Trophoblast cell (in vitro differentiated cells and primary cell): ENCODE measurements around the gene FBXL17.

Experiments
- DNase-seq, 2 donors: peaks; one replicate each; pipeline ENCODE4 v3.0.0-alpha.2; 2016
- H2AFZ ChIP-seq: 2 replicates; pipeline ENCODE4 v1.6.1; 2013; ENCODE audit warnings: low read length, moderate library complexity, mild to moderate bottlenecking; ENCODE audit not compliant: insufficient read depth, poor library complexity
- H2AK5ac ChIP-seq: 2 replicates; pipeline ENCODE4 v1.6.1; 2013; ENCODE audit warnings: mild to moderate bottlenecking, low read length
- H2BK120ac ChIP-seq: 2 replicates; pipeline ENCODE4 v1.6.1; 2013; ENCODE audit warnings: low read length, mild to moderate bottlenecking, moderate library complexity; ENCODE audit not compliant: insufficient read depth, poor library complexity
- H2BK12ac ChIP-seq: 2 replicates; pipeline ENCODE4 v1.6.1; 2013; ENCODE audit warnings: mild to moderate bottlenecking, low read length, moderate library complexity
- H2BK5ac ChIP-seq: 2 replicates; pipeline ENCODE4 v1.6.1; 2013; ENCODE audit warnings: low read length, low read depth, moderate library complexity, mild to moderate bottlenecking; ENCODE audit not compliant: poor library complexity
- H3K14ac ChIP-seq: 2 replicates; pipeline ENCODE4 v1.6.1; 2013; ENCODE audit warnings: mild to moderate bottlenecking, low read length
- H3K18ac ChIP-seq: 2 replicates; pipeline ENCODE4 v1.6.1; 2013; ENCODE audit warnings: mild to moderate bottlenecking, low read length
- H3K23ac ChIP-seq: 2 replicates; pipeline ENCODE4 v1.6.1; 2013; ENCODE audit warnings: low read length
- H3K27ac ChIP-seq: 2 replicates; pipeline ENCODE4 v1.5.1; 2013; ENCODE audit warnings: low read depth, mild to moderate bottlenecking, inconsistent platforms, low read length, moderate library complexity
- H3K27me3 ChIP-seq: 2 replicates; pipeline ENCODE4 v1.6.1; 2013; ENCODE audit warnings: inconsistent platforms, mild to moderate bottlenecking, low read length, moderate library complexity; ENCODE audit not compliant: insufficient read depth
- H3K36me3 ChIP-seq, 2 experiments: 1 replicate in 1 of 2; 2 replicates in 1 of 2; pipeline ENCODE4 v1.6.1; 2013; ENCODE audit warnings: low read length in 2 of 2, mild to moderate bottlenecking in 2 of 2, moderate library complexity in 1 of 2; ENCODE audit not compliant: insufficient read depth in 2 of 2, control insufficient read depth in 1 of 2
- H3K4ac ChIP-seq: 2 replicates; pipeline ENCODE4 v1.6.1; 2013; ENCODE audit warnings: low read depth, mild to moderate bottlenecking, low read length, moderate library complexity
- H3K4me1 ChIP-seq, 2 experiments: 1 replicate in 1 of 2; 2 replicates in 1 of 2; pipeline ENCODE4 v1.6.1; 2013; ENCODE audit warnings: low read length in 2 of 2, mild to moderate bottlenecking in 2 of 2, moderate library complexity in 1 of 2; ENCODE audit not compliant: insufficient read depth in 2 of 2, control insufficient read depth in 1 of 2
- H3K4me2 ChIP-seq: 2 replicates; pipeline ENCODE4 v1.6.1; 2013; ENCODE audit warnings: inconsistent platforms, mild to moderate bottlenecking, low read length, moderate library complexity
- H3K4me3 ChIP-seq: 2 replicates; pipeline ENCODE4 v1.5.1; 2013; ENCODE audit warnings: mild to moderate bottlenecking, low read depth, low read length, inconsistent platforms
- H3K79me1 ChIP-seq: one replicate; pipeline ENCODE4 v1.6.1; 2013; ENCODE audit warnings: low read length
- H3K79me2 ChIP-seq: 2 replicates; pipeline ENCODE4 v1.6.1; 2013; ENCODE audit warnings: low read length, mild to moderate bottlenecking; ENCODE audit not compliant: control insufficient read depth, insufficient read depth, poor library complexity
- H3K9ac ChIP-seq: 2 replicates; pipeline ENCODE4 v1.6.1; 2013; ENCODE audit warnings: mild to moderate bottlenecking, low read length
- H3K9me3 ChIP-seq: 2 replicates; pipeline ENCODE4 v1.6.1; 2013; ENCODE audit warnings: low read depth, mild to moderate bottlenecking, control low read depth, inconsistent platforms, low read length; ENCODE audit not compliant: insufficient read depth
- H4K12ac ChIP-seq: 2 replicates; pipeline ENCODE4 v1.6.1; 2013; ENCODE audit warnings: low read depth, mild to moderate bottlenecking, low read length, moderate library complexity
- H4K8ac ChIP-seq: 2 replicates; pipeline ENCODE4 v1.6.1; 2013; ENCODE audit warnings: low read depth, mild to moderate bottlenecking, low read length, moderate library complexity
- H4K91ac ChIP-seq: one replicate; pipeline ENCODE4 v1.6.1; 2013; ENCODE audit warnings: low read depth, mild to moderate bottlenecking, low read length, moderate library complexity
- WGBS: extraction: QIAGEN DNeasy Blood & Tissue Kit; methylation state at CpG from one replicate; pipeline ENCODE4 v1.1.7; 2013; ENCODE audit warnings: missing lambda C conversion rate; ENCODE audit not compliant: insufficient read length, insufficient coverage; ENCODE audit errors: extremely low coverage; 5-methylcytosine and 5-hydroxymethylcytosine counted together

The FBXL17 gene

GRCh38 chr5:107951309-107951708 is 430.6 kb downstream of the FBXL17 start:
- no peak overlapping the region for H3K9ac ChIP-seq
- no peak overlapping the region for H2AK5ac ChIP-seq
- H2BK12ac ChIP-seq = no peak overlapping the region
- no peak overlapping the region for H3K4me3 ChIP-seq
- no peaks in the 10 kb centered on the region for H3K9me3 ChIP-seq
- no peak overlapping the region for H2BK120ac ChIP-seq
- WGBS = no CpG with 5 or more reads among the region's 3 CpGs
- H3K27me3 ChIP-seq = no peaks in the 10 kb centered on the region
- H4K91ac ChIP-seq = no peak overlapping the region
- DNase-seq = no peak
- no peak overlapping the region for H3K4me2 ChIP-seq
- no peaks in the 10 kb centered on the region for H3K79me1 ChIP-seq
- no peaks in the 10 kb centered on the region for H3K36me3 ChIP-seq
- H3K4me1 ChIP-seq = peaks cover 2 to 7% of the 10 kb centered on the region in 2 experiments
- H3K27ac ChIP-seq = no peak overlapping the region
- no peak overlapping the region for H3K4ac ChIP-seq
- no peak overlapping the region for H4K12ac ChIP-seq
- no peak overlapping the region for H2BK5ac ChIP-seq
- no peak overlapping the region for H2AFZ ChIP-seq
- H3K79me2 ChIP-seq = no peaks in the 10 kb centered on the region
- no peak overlapping the region for H4K8ac ChIP-seq
- no peak overlapping the region for H3K23ac ChIP-seq
- no peak overlapping the region for H3K18ac ChIP-seq
- no peak overlapping the region for H3K14ac ChIP-seq

GRCh38 chr5:107950776-107951175 is 431.1 kb downstream of the FBXL17 start:
- Histone ChIP-seq H2AFZ (no peak overlapping the region), H4K12ac (no peak overlapping the region), H2AK5ac (no peak overlapping the region), H3K4me2 (no peak overlapping the region), H3K79me2 (no peaks in the 10 kb centered on the region), H2BK12ac (no peak overlapping the region), H3K4ac (no peak overlapping the region), H3K79me1 (no peaks in the 10 kb centered on the region), H3K27ac (no peak overlapping the region), H3K23ac (no peak overlapping the region), H3K4me1 (peaks cover 2 to 7% of the 10 kb centered on the region in 2 experiments), H2BK120ac (no peak overlapping the region), H3K9ac (no peak overlapping the region), H2BK5ac (no peak overlapping the region), H3K18ac (no peak overlapping the region), H3K27me3 (no peaks in the 10 kb centered on the region), H3K9me3 (no peaks in the 10 kb centered on the region), H3K14ac (no peak overlapping the region), H4K8ac (no peak overlapping the region), H3K4me3 (no peak overlapping the region), H4K91ac (no peak overlapping the region), H3K36me3 (no peaks in the 10 kb centered on the region)
- no peak for DNase-seq
- WGBS = no CpG with 5 or more reads among the region's 5 CpGs

- Histone ChIP-seq H2BK5ac (no peak overlapping the region), H3K4me3 (no peak overlapping the region), H3K4me1 (peaks cover 2 to 7% of the 10 kb centered on the region in 2 experiments), H3K27me3 (no peaks in the 10 kb centered on the region), H2BK12ac (no peak overlapping the region), H4K8ac (no peak overlapping the region), H4K12ac (no peak overlapping the region), H2BK120ac (no peak overlapping the region), H3K14ac (no peak overlapping the region), H3K23ac (peak overlapping the region; percentile 49), H4K91ac (no peak overlapping the region), H3K79me1 (no peaks in the 10 kb centered on the region), H3K27ac (no peak overlapping the region), H3K79me2 (no peaks in the 10 kb centered on the region), H3K36me3 (no peaks in the 10 kb centered on the region), H3K4me2 (no peak overlapping the region), H2AFZ (no peak overlapping the region), H2AK5ac (no peak overlapping the region), H3K9me3 (no peaks in the 10 kb centered on the region), H3K18ac (no peak overlapping the region), H3K9ac (no peak overlapping the region), H3K4ac (no peak overlapping the region)
- no peak for DNase-seq
- no CpG with 5 or more reads among the region's 6 CpGs for WGBS
Measured at GRCh38 chr5:107949688-107950341, 432.1 kb downstream of the FBXL17 start.

- Histone ChIP-seq H3K14ac (no peak overlapping the region), H3K4ac (no peak overlapping the region), H3K4me1 (peaks cover 2 to 7% of the 10 kb centered on the region in 2 experiments), H3K79me1 (no peaks in the 10 kb centered on the region), H4K91ac (no peak overlapping the region), H2BK12ac (no peak overlapping the region), H3K79me2 (no peaks in the 10 kb centered on the region), H3K4me3 (no peak overlapping the region), H3K27me3 (no peaks in the 10 kb centered on the region), H2BK5ac (no peak overlapping the region), H3K9me3 (no peaks in the 10 kb centered on the region), H3K18ac (no peak overlapping the region), H2BK120ac (no peak overlapping the region), H2AFZ (no peak overlapping the region), H4K12ac (no peak overlapping the region), H3K27ac (no peak overlapping the region), H3K9ac (no peak overlapping the region), H3K36me3 (no peaks in the 10 kb centered on the region), H2AK5ac (no peak overlapping the region), H4K8ac (no peak overlapping the region), H3K23ac (no peak overlapping the region), H3K4me2 (no peak overlapping the region)
- no peak for DNase-seq
- no CpG with 5 or more reads among the region's 1 CpG for WGBS
Measured at GRCh38 chr5:107948377-107948776, 433.5 kb downstream of the FBXL17 start.
